Left ventricle myocardium inferior (tissue), 1 donor: ENCODE results near the gene TMEM92. TPM values are rescaled to one million over a fixed set of nuclear protein-coding genes. Genes with fewer than 3 reads are reported as not detected.

ENCODE experiments used
- DNase-seq: peaks from one replicate; pipeline ENCODE4 v3.0.0-alpha.2; 2020
- H3K27ac ChIP-seq: fragments of 200-600 bp; replicated peaks from 2 replicates; pipeline ENCODE4 v1.8.0; 2021
- H3K27me3 ChIP-seq: fragments of 200-600 bp; 2 replicates; pipeline ENCODE4 v1.8.0; 2021; ENCODE audit warnings: low read depth
- H3K36me3 ChIP-seq: fragments of 200-600 bp; 2 replicates; pipeline ENCODE4 v1.8.0; 2021
- H3K4me1 ChIP-seq: fragments of 200-600 bp; 2 replicates; pipeline ENCODE4 v1.8.0; 2021
- H3K4me3 ChIP-seq: fragments of 200-600 bp; 2 replicates; pipeline ENCODE4 v1.8.0; 2021; ENCODE audit warnings: mild to moderate bottlenecking, moderate library complexity
- H3K9me3 ChIP-seq: fragments of 200-600 bp; replicated peaks from 2 replicates; pipeline ENCODE4 v1.8.0; 2021
- CTCF ChIP-seq: fragments of 200-600 bp; IDR thresholded peaks from 2 replicates; pipeline ENCODE4 v1.8.0; 2021; ENCODE audit warnings: antibody characterized with exemption, mild to moderate bottlenecking, borderline replicate concordance
- intact Hi-C: fragments of 100-400 bp; cut with micrococcal nuclease; formaldehyde crosslinking; loops from one replicate; pipeline ENCODE4 v1.11.0; 2022
- total RNA-seq: library from RNA; stranded (reverse); fragmentation: NEBNext Ultra II Directional; extraction: Animal tissue kit (Norgen Biotek cat#: 25700); gene quantifications from one replicate; pipeline ENCODE4 v1.2.1, GENCODE V29; 2021
- donor health status: DM: no; HTN: yes; CAD: no; lungs with severe emphysema.

The TMEM92 gene
- total RNA-seq, 1 donor from 2014 or later: not detected

GRCh38 chr17:50255766-50256635 is 18.3 kb upstream of the TMEM92 start:
- peaks cover 51% of the 10 kb centered on the region for H3K27me3 ChIP-seq
- H3K9me3 ChIP-seq: peaks cover 4% of the 10 kb centered on the region
- no peaks in the 10 kb centered on the region for H3K4me1 ChIP-seq
- H3K27ac ChIP-seq: no peak overlapping the region
- DNase-seq: no peak
- no peak for TF ChIP-seq CTCF
- intact Hi-C loops: no loop called here
- H3K36me3 ChIP-seq: no peaks in the 10 kb centered on the region
- H3K4me3 ChIP-seq: no peak overlapping the region

GRCh38 chr17:50256826-50257618 is 17.2 kb upstream of the TMEM92 start:
- intact Hi-C loops: no loop called here
- no peak overlapping the region for H3K4me3 ChIP-seq
- no peaks in the 10 kb centered on the region for H3K36me3 ChIP-seq
- H3K27ac ChIP-seq: no peak overlapping the region
- no peak for DNase-seq
- H3K4me1 ChIP-seq: no peaks in the 10 kb centered on the region
- H3K9me3 ChIP-seq: no peaks in the 10 kb centered on the region
- no peak for TF ChIP-seq CTCF
- peaks cover 58% of the 10 kb centered on the region for H3K27me3 ChIP-seq

- H3K4me3 ChIP-seq: no peak overlapping the region
- H3K27ac ChIP-seq: no peak overlapping the region
- intact Hi-C loops: no loop called here
- no peaks in the 10 kb centered on the region for H3K36me3 ChIP-seq
- no peaks in the 10 kb centered on the region for H3K4me1 ChIP-seq
- no peak for TF ChIP-seq CTCF
- no peaks in the 10 kb centered on the region for H3K9me3 ChIP-seq
- no peak for DNase-seq
- H3K27me3 ChIP-seq: peaks cover 59% of the 10 kb centered on the region
These were observed 16.5 kb upstream of the TMEM92 start for GRCh38 chr17:50257676-50258224.

- intact Hi-C loops: no loop called here
- Histone ChIP-seq H3K27ac (no peak overlapping the region), H3K9me3 (no peaks in the 10 kb centered on the region), H3K27me3 (peaks cover 71% of the 10 kb centered on the region), H3K4me3 (no peak overlapping the region), H3K36me3 (no peaks in the 10 kb centered on the region), H3K4me1 (no peaks in the 10 kb centered on the region)
- TF ChIP-seq CTCF: no peak
- DNase-seq: no peak
These were observed 15.4 kb upstream of the TMEM92 start for GRCh38 chr17:50258647-50259476.
